Left lung (tissue), 10 donors: Measurements from ENCODE around the gene DUSP28. TPM values are rescaled to one million over a fixed set of nuclear protein-coding genes. Genes with fewer than 3 reads are reported as not detected.

Experiments used
- ATAC-seq: fragments of 200-7000 bp; cut with Tn5 transposase; one replicate; pipeline ENCODE4 v1.9.1; 2020; ENCODE audit warnings: moderate library complexity
- DNase-seq, 4 donors: peaks; one replicate each; pipeline ENCODE4 v3.0.0-alpha.2; 2013 to 2020
- H3K27ac ChIP-seq, 2 donors: fragments of 200-600 bp; sonication (generic) in 1 of 2; one replicate each; pipeline versions ENCODE4 v1.5.0 to v1.8.0; 2020 to 2021
- H3K27me3 ChIP-seq, 2 donors: fragments of 200-600 bp; sonication (generic) in 1 of 2; one replicate each; pipeline versions ENCODE4 v1.5.0 to v1.8.0; 2020 to 2021
- H3K36me3 ChIP-seq, 2 donors: fragments of 200-600 bp; sonication (generic) in 1 of 2; one replicate each; pipeline versions ENCODE4 v1.5.0 to v1.8.0; 2020 to 2021
- H3K4me1 ChIP-seq, 2 donors: fragments of 200-600 bp; one replicate each; pipeline ENCODE4 v1.8.0; 2021
- H3K4me3 ChIP-seq, 2 donors: fragments of 200-600 bp; sonication (generic) in 1 of 2; one replicate each; pipeline versions ENCODE4 v1.5.0 to v1.8.0; 2020 to 2021; ENCODE audit warnings: mild to moderate bottlenecking in 1 of 2
- H3K9me3 ChIP-seq, 2 donors: fragments of 200-600 bp; sonication (generic) in 1 of 2; one replicate each; pipeline versions ENCODE4 v1.5.0 to v1.8.0; 2020 to 2021
- intact Hi-C, 2 donors: fragments of 100-400 bp; cut with DNase I; formaldehyde crosslinking; loops; one replicate each; pipeline versions ENCODE4 v1.11.2 to v1.14.2; 2022
- polyA plus RNA-seq, 6 donors: library from polyadenylated mRNA; unstranded; fragments of 120-200 nt; gene quantifications; one replicate each; pipeline ENCODE4 v1.2.1, GENCODE V29; 2013; ENCODE audit not compliant: insufficient read length in 6 of 6
- total RNA-seq, 2 donors: library from RNA; stranded (reverse); fragmentation: NEBNext Ultra II Directional; extraction: Animal tissue kit (Norgen Biotek cat#: 25700); gene quantifications; one replicate each; pipeline ENCODE4 v1.2.1, GENCODE V29; 2021
- TF ChIP-seq, protein P1 (sequence below), 2 donors: fragments of 200-600 bp; sonication (generic) in 1 of 2; IDR thresholded peaks; one replicate each; pipeline versions ENCODE4 v1.5.0 to v1.8.0; 2021; ENCODE audit warnings: antibody characterized with exemption in 2 of 2
- donor health status: DM: no; HTN: yes; CAD: no.
- donor health status: DM: no; HTN: no; CAD: no.

DUSP28 gene
- total and polyA plus RNA-seq, 8 donors = 2.4 to 7.6 (median 5.5) TPM

GRCh38 chr2:240579071-240579762 lies 19.1 kb downstream of the DUSP28 start:
- Histone ChIP-seq H3K27ac (peak overlapping the region; percentile 83 to 85), H3K36me3 (peaks cover 0 to 43% of the 10 kb centered on the region in 2 donors)
- DNase-seq = peak in 1 of 4 donors; percentile 66

DNA sequence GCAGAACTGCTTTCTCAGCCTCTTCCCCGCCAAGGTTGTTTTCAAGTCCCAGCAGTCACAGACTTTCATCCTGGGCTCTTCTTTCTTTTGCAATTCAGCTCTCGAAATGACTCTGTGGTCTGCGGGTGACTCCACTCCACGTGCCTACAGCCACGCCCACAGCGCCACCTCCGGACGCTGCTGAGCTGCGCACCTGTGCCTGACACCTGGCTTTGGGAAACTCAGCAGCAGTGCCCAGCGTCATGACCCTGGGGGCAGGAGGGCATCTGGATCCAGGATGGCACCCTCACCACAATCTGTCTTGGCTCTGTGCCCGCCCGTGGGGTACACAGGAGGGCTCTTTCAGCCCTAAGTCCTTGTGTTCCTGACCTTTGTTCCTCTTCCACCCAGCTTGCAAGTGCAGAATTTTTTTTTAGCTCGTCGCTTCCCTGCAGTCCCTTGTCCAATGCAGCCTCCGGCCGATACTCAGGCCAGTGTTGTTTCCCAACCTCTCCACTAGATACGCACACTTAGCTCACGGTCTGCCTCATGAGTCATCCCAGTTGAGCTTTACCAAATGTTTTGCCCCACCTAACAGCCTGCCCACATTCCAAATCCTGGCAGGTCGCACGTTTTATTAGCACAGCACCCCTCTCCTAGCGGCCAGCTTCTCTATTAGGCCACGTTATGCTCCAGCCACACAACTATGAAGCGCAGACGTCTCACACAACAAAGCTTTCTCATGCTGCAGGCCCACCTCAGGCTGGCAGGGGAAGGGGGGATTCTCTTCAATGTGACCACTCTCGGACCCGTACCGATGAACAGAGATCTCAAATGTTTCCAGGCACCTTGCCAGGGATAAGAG lies 19.8 kb downstream of the DUSP28 start:
- peak overlapping the region; percentile 83 to 85 for H3K27ac ChIP-seq
- intact Hi-C loops = no loop called here

More at GRCh38 chr2:240579071-240579762, 19.1 kb downstream of the DUSP28 start:
- ATAC-seq = no peak
- TF ChIP-seq, protein P1, sequence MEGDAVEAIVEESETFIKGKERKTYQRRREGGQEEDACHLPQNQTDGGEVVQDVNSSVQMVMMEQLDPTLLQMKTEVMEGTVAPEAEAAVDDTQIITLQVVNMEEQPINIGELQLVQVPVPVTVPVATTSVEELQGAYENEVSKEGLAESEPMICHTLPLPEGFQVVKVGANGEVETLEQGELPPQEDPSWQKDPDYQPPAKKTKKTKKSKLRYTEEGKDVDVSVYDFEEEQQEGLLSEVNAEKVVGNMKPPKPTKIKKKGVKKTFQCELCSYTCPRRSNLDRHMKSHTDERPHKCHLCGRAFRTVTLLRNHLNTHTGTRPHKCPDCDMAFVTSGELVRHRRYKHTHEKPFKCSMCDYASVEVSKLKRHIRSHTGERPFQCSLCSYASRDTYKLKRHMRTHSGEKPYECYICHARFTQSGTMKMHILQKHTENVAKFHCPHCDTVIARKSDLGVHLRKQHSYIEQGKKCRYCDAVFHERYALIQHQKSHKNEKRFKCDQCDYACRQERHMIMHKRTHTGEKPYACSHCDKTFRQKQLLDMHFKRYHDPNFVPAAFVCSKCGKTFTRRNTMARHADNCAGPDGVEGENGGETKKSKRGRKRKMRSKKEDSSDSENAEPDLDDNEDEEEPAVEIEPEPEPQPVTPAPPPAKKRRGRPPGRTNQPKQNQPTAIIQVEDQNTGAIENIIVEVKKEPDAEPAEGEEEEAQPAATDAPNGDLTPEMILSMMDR (IDR thresholded peaks at IDR 0.05) = no peak
- intact Hi-C loops = no loop called here
- no peak overlapping the region for H3K4me3 ChIP-seq
- no peaks in the 10 kb centered on the region for H3K27me3 ChIP-seq
- no peaks in the 10 kb centered on the region for H3K9me3 ChIP-seq
- H3K4me1 ChIP-seq = peaks cover 20 to 52% of the 10 kb centered on the region in 2 donors

GRCh38 chr2:240581811-240582210 lies 21.7 kb downstream of the DUSP28 start:
- peaks cover 31 to 67% of the 10 kb centered on the region in 2 donors for H3K4me1 ChIP-seq
- no peaks in the 10 kb centered on the region for H3K9me3 ChIP-seq
- H3K27me3 ChIP-seq = no peaks in the 10 kb centered on the region
- DNase-seq (no peak), ATAC-seq (no peak)
- peaks cover 0 to 17% of the 10 kb centered on the region in 2 donors for H3K36me3 ChIP-seq
- H3K4me3 ChIP-seq = no peak overlapping the region
- intact Hi-C loops = no loop called here
- TF ChIP-seq, protein P1 (IDR thresholded peaks at IDR 0.05) = no peak
- H3K27ac ChIP-seq = no peak overlapping the region

More for the DNA sequence above, 19.8 kb downstream of the DUSP28 start:
- Histone ChIP-seq H3K4me3 (no peak overlapping the region), H3K36me3 (peaks cover 0 to 35% of the 10 kb centered on the region in 2 donors), H3K4me1 (peaks cover 24 to 59% of the 10 kb centered on the region in 2 donors), H3K9me3 (no peaks in the 10 kb centered on the region), H3K27me3 (no peaks in the 10 kb centered on the region)
- ATAC-seq (peak; percentile 91), DNase-seq (peak in 2 of 4 donors; percentile 80 to 90)
- TF ChIP-seq, protein P1 (IDR thresholded peaks at IDR 0.05) = peak; percentile 26 to 45

GRCh38 chr2:240582781-240583180 lies 22.6 kb downstream of the DUSP28 start:
- Histone ChIP-seq H3K4me3 (no peak overlapping the region), H3K27me3 (no peaks in the 10 kb centered on the region), H3K36me3 (peaks cover 0 to 8% of the 10 kb centered on the region in 2 donors), H3K27ac (no peak overlapping the region), H3K9me3 (no peaks in the 10 kb centered on the region), H3K4me1 (peaks cover 37 to 68% of the 10 kb centered on the region in 2 donors)
- DNase-seq (no peak), ATAC-seq (no peak)
- intact Hi-C loops = no loop called here
- TF ChIP-seq, protein P1 (IDR thresholded peaks at IDR 0.05) = no peak

DNA sequence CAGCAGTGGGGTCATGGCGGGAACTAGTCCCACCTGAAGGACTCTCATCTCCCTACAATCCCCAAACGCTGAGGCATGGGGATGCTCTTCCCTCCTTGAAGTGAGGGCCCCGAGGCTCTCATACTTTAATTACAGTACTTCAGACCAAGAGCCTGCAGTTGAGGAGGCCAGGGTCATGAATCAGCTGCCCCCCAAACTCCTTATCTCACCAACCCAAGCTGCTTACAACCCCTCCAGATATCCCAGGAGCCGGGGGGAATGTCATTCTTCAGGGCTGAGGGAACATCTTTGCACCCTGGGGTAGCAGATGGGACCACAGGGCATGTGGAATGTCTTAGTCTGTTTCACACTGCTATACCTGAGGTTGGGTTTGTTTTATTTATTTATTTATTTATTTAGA lies 23.6 kb downstream of the DUSP28 start:
- Histone ChIP-seq H3K27me3 (no peaks in the 10 kb centered on the region), H3K4me3 (no peak overlapping the region), H3K27ac (no peak overlapping the region), H3K36me3 (no peaks in the 10 kb centered on the region), H3K4me1 (peaks cover 41 to 68% of the 10 kb centered on the region in 2 donors), H3K9me3 (no peaks in the 10 kb centered on the region)
- TF ChIP-seq, protein P1 (IDR thresholded peaks at IDR 0.05) = no peak
- no peak for ATAC-seq
- DNase-seq = no peak
- intact Hi-C loops = no loop called here
